HG02870 (cell line): ENCODE measurements around the gene OVCH2.
A peak's percentile ranks its signal among the peaks of the same experiment; 100 is the strongest.
"Not testable (repeated sequence)": the region's sequence is repeated elsewhere in the genome, so short reads cannot be mapped to it uniquely, and the experiment has no call there.

Experiments used
- ATAC-seq: cut with Tn5 transposase; IDR thresholded peaks from one replicate; pipeline ENCODE4 v1.9.1; 2021; ENCODE audit warnings: mild to moderate bottlenecking, moderate library complexity; ENCODE audit not compliant: unreplicated experiment

OVCH2 gene

GRCh38 chr11:7706377-7706776, at the start of gene OVCH2:
Gene OVCH2 (minus strand): TSS chr11:7706477. CDS start chr11:7706394, 83 bp downstream.
- no peak for ATAC-seq

GRCh38 chr11:7749456-7749855, 43.2 kb upstream of the OVCH2 start:
- no peak for ATAC-seq

GRCh38 chr11:7734767-7735166, 28.5 kb upstream of the OVCH2 start:
- ATAC-seq, result not testable (repeated sequence)

GRCh38 chr11:7714786-7715185, 8.5 kb upstream of the OVCH2 start:
- no peak for ATAC-seq

GRCh38 chr11:7703740-7704139, 2.5 kb downstream of the OVCH2 start:
- no peak for ATAC-seq

- no peak for ATAC-seq
Observed at GRCh38 chr11:7696424-7696823, 9.9 kb downstream of the OVCH2 start.

GRCh38 chr11:7694235-7694634, 12.0 kb downstream of the OVCH2 start:
- ATAC-seq, result no peak

- ATAC-seq, result no peak
Observed at GRCh38 chr11:7692426-7692825, 13.9 kb downstream of the OVCH2 start.

GRCh38 chr11:7691759-7692350, 14.4 kb downstream of the OVCH2 start:
- no peak for ATAC-seq

- peak; percentile 68 for ATAC-seq
Observed at GRCh38 chr11:7690648-7691047, 15.6 kb downstream of the OVCH2 start.

- no peak for ATAC-seq
Observed at GRCh38 chr11:7689239-7689638, 17.0 kb downstream of the OVCH2 start.

- ATAC-seq, result peak; percentile 65
Observed at GRCh38 chr11:7688238-7688826, 17.9 kb downstream of the OVCH2 start.

GRCh38 chr11:7687386-7687785, 18.9 kb downstream of the OVCH2 start:
- no peak for ATAC-seq

GRCh38 chr11:7686761-7687160, 19.5 kb downstream of the OVCH2 start:
- no peak for ATAC-seq

- no peak for ATAC-seq
Observed at GRCh38 chr11:7683571-7683970, 22.7 kb downstream of the OVCH2 start.

GRCh38 chr11:7677796-7678201, 28.5 kb downstream of the OVCH2 start:
- no peak for ATAC-seq

- no peak for ATAC-seq
Observed at GRCh38 chr11:7677071-7677470, 29.2 kb downstream of the OVCH2 start.

GRCh38 chr11:7675631-7676030, 30.6 kb downstream of the OVCH2 start:
- no peak for ATAC-seq

GRCh38 chr11:7673724-7674434, 32.4 kb downstream of the OVCH2 start:
- peak; percentile 5 for ATAC-seq

GRCh38 chr11:7672960-7673723, 33.1 kb downstream of the OVCH2 start, which contains the start of gene CYB5R2:
Gene CYB5R2 (minus strand): TSS chr11:7673500. CDS start chr11:7672825, 675 bp downstream.
- peak; percentile 27 for ATAC-seq

GRCh38 chr11:7672276-7672959, 33.9 kb downstream of the OVCH2 start:
- ATAC-seq, result peak; percentile 15
